ENCODE data around the gene DENND4C.
"Not testable (repeated sequence)": the region's sequence is repeated elsewhere in the genome, so short reads cannot be mapped to it uniquely, and the experiment has no call there.

DENND4C gene

GRCh38 chr9:19380826-19381075 is 150.3 kb downstream of the DENND4C start:
- H3K4me2 ChIP-seq (ENCODE audit: low read length), result peak overlapping the region; percentile 62
- H3K27me3 ChIP-seq (ENCODE audit: insufficient read depth, low read length), result no peaks in the 10 kb centered on the region
- H4K20me1 ChIP-seq (ENCODE audit: insufficient read depth, low read length), result no peaks in the 10 kb centered on the region
- peak overlapping the region; percentile 94 for H3K4me3 ChIP-seq (ENCODE audit: low read depth, low read length, poor library complexity, severe bottlenecking)
- no peak overlapping the region for H2AFZ ChIP-seq (ENCODE audit: low read length)
- TF ChIP-seq, protein P1, sequence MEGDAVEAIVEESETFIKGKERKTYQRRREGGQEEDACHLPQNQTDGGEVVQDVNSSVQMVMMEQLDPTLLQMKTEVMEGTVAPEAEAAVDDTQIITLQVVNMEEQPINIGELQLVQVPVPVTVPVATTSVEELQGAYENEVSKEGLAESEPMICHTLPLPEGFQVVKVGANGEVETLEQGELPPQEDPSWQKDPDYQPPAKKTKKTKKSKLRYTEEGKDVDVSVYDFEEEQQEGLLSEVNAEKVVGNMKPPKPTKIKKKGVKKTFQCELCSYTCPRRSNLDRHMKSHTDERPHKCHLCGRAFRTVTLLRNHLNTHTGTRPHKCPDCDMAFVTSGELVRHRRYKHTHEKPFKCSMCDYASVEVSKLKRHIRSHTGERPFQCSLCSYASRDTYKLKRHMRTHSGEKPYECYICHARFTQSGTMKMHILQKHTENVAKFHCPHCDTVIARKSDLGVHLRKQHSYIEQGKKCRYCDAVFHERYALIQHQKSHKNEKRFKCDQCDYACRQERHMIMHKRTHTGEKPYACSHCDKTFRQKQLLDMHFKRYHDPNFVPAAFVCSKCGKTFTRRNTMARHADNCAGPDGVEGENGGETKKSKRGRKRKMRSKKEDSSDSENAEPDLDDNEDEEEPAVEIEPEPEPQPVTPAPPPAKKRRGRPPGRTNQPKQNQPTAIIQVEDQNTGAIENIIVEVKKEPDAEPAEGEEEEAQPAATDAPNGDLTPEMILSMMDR (IDR thresholded peaks at IDR 0.05; ENCODE audit: low read length), result no peak
- no peak for TF ChIP-seq EZH2 (IDR thresholded peaks at IDR 0.05; ENCODE audit: borderline replicate concordance, low read length)
- H3K79me2 ChIP-seq (ENCODE audit: insufficient read depth, low read length), result peaks cover 19% of the 10 kb centered on the region
- peaks cover 5% of the 10 kb centered on the region for H3F3A ChIP-seq (ENCODE audit: insufficient read depth, low read length)
- H3K36me3 ChIP-seq (ENCODE audit: insufficient read depth, low read length), result peaks cover 40% of the 10 kb centered on the region
- peak overlapping the region; percentile 77 for H3K27ac ChIP-seq (ENCODE audit: low read depth, low read length, poor library complexity, severe bottlenecking)
- H3K4me1 ChIP-seq (ENCODE audit: insufficient read depth, low read length, severe bottlenecking), result peaks cover 31% of the 10 kb centered on the region
- H3K9ac ChIP-seq (ENCODE audit: low read length), result peak overlapping the region; percentile 74
- no peaks in the 10 kb centered on the region for H3K9me3 ChIP-seq (ENCODE audit: low read length)
- H3K9me2 ChIP-seq (ENCODE audit: low read depth, low read length), result no peaks in the 10 kb centered on the region

GRCh38 chr9:19381656-19382055 is 151.2 kb downstream of the DENND4C start:
- no peaks in the 10 kb centered on the region for H3K9me2 ChIP-seq (ENCODE audit: low read depth, low read length)
- no peak overlapping the region for H3K27ac ChIP-seq (ENCODE audit: low read depth, low read length, poor library complexity, severe bottlenecking)
- no peak for TF ChIP-seq EZH2 (IDR thresholded peaks at IDR 0.05; ENCODE audit: borderline replicate concordance, low read length)
- TF ChIP-seq, protein P1 (IDR thresholded peaks at IDR 0.05; ENCODE audit: low read length), result no peak
- H4K20me1 ChIP-seq (ENCODE audit: insufficient read depth, low read length), result no peaks in the 10 kb centered on the region
- no peaks in the 10 kb centered on the region for H3K27me3 ChIP-seq (ENCODE audit: insufficient read depth, low read length)
- no peak overlapping the region for H3K9ac ChIP-seq (ENCODE audit: low read length)
- H3K79me2 ChIP-seq (ENCODE audit: insufficient read depth, low read length), result peaks cover 19% of the 10 kb centered on the region
- peaks cover 31% of the 10 kb centered on the region for H3K36me3 ChIP-seq (ENCODE audit: insufficient read depth, low read length)
- no peaks in the 10 kb centered on the region for H3F3A ChIP-seq (ENCODE audit: insufficient read depth, low read length)
- H3K4me2 ChIP-seq (ENCODE audit: low read length), result peak overlapping the region; percentile 62; the same call in 1 of the 2 replicates
- peaks cover 31% of the 10 kb centered on the region for H3K4me1 ChIP-seq (ENCODE audit: insufficient read depth, low read length, severe bottlenecking)
- no peaks in the 10 kb centered on the region for H3K9me3 ChIP-seq (ENCODE audit: low read length)
- no peak overlapping the region for H3K4me3 ChIP-seq (ENCODE audit: low read depth, low read length, poor library complexity, severe bottlenecking)
- H2AFZ ChIP-seq (ENCODE audit: low read length), result no peak overlapping the region

GRCh38 chr9:19385212-19385611 is 154.7 kb downstream of the DENND4C start:
- not testable (repeated sequence) for H3K79me2 ChIP-seq (ENCODE audit: insufficient read depth, low read length); H3K9me2 ChIP-seq (ENCODE audit: low read depth, low read length); H3K27me3 ChIP-seq (ENCODE audit: insufficient read depth, low read length); H3K4me3 ChIP-seq (ENCODE audit: low read depth, low read length, poor library complexity, severe bottlenecking); H3K27ac ChIP-seq (ENCODE audit: low read depth, low read length, poor library complexity, severe bottlenecking); H2AFZ ChIP-seq (ENCODE audit: low read length); H4K20me1 ChIP-seq (ENCODE audit: insufficient read depth, low read length); H3K4me2 ChIP-seq (ENCODE audit: low read length); H3K9me3 ChIP-seq (ENCODE audit: low read length); H3K4me1 ChIP-seq (ENCODE audit: insufficient read depth, low read length, severe bottlenecking); H3K36me3 ChIP-seq (ENCODE audit: insufficient read depth, low read length); H3K9ac ChIP-seq (ENCODE audit: low read length); H3F3A ChIP-seq (ENCODE audit: insufficient read depth, low read length)

GRCh38 chr9:19385786-19386501 is 155.5 kb downstream of the DENND4C start:
- no peaks in the 10 kb centered on the region for H3K9me2 ChIP-seq (ENCODE audit: low read depth, low read length)
- H3K4me1 ChIP-seq (ENCODE audit: insufficient read depth, low read length, severe bottlenecking), result peaks cover 4% of the 10 kb centered on the region
- H3K4me3 ChIP-seq (ENCODE audit: low read depth, low read length, poor library complexity, severe bottlenecking), result no peak overlapping the region
- H3K27me3 ChIP-seq (ENCODE audit: insufficient read depth, low read length), result no peaks in the 10 kb centered on the region
- H3K4me2 ChIP-seq (ENCODE audit: low read length), result no peak overlapping the region
- no peaks in the 10 kb centered on the region for H3F3A ChIP-seq (ENCODE audit: insufficient read depth, low read length)
- no peaks in the 10 kb centered on the region for H3K36me3 ChIP-seq (ENCODE audit: insufficient read depth, low read length)
- no peak overlapping the region for H3K9ac ChIP-seq (ENCODE audit: low read length)
- H4K20me1 ChIP-seq (ENCODE audit: insufficient read depth, low read length), result no peaks in the 10 kb centered on the region
- H3K79me2 ChIP-seq (ENCODE audit: insufficient read depth, low read length), result no peaks in the 10 kb centered on the region
- no peak for TF ChIP-seq EZH2 (IDR thresholded peaks at IDR 0.05; ENCODE audit: borderline replicate concordance, low read length)
- TF ChIP-seq, protein P1 (IDR thresholded peaks at IDR 0.05; ENCODE audit: low read length), result no peak
- no peaks in the 10 kb centered on the region for H3K9me3 ChIP-seq (ENCODE audit: low read length)
- H3K27ac ChIP-seq (ENCODE audit: low read depth, low read length, poor library complexity, severe bottlenecking), result no peak overlapping the region
- no peak overlapping the region for H2AFZ ChIP-seq (ENCODE audit: low read length)

Measured in OCI-LY1 (cell line).